ENCODE measurements around the gene TSPAN18. TPM values are rescaled to one million over a fixed set of nuclear protein-coding genes. Genes with fewer than 3 reads are reported as not detected.

Gene TSPAN18
- total and polyA plus RNA-seq, 10 of the 15 experiments (the other 5 are each of a cell fraction or from before 2014, with no cell fraction given) = 0.02 to 0.77 (median 0.13) TPM; not detected in 1

- FAIRE-seq (no peak), DNase-seq (ENCODE audit: low read depth, low spot score) (no peak), ATAC-seq (no peak)
- ChIA-PET RAD21 (ENCODE audit: unreplicated experiment) (no interaction called here), CTCF (interaction anchor here (0.8 kb wide), 2 partner anchors 44 to 124 kb away, joined by 3 read pairs; no protein-coding TSS in a partner anchor), SMC1A (ENCODE audit: uncharacterized antibody, unreplicated experiment) (no interaction called here), POLR2A (no interaction called here)
- H3K27me3 ChIP-seq (replicated peaks in 1 of 2; ENCODE audit: control insufficient read depth in 2 of 2, insufficient read depth in 2 of 2, low read length in 1 of 2) = no peaks in the 10 kb centered on the region
- no peak overlapping the region for H2AFZ ChIP-seq (ENCODE audit: control insufficient read depth, low read depth, low read length)
- no peaks in the 10 kb centered on the region for H3K79me2 ChIP-seq (ENCODE audit: control insufficient read depth, insufficient read depth, low read length)
- H3K36me3 ChIP-seq (ENCODE audit: control insufficient read depth in 2 of 2, insufficient read depth in 2 of 2, low read length in 1 of 2) = no peaks in the 10 kb centered on the region
- H3K4me3 ChIP-seq = no peak overlapping the region
- TF ChIP-seq ESRRA (IDR thresholded peaks at IDR 0.05; ENCODE audit: low read length) (no peak), IRF5 (IDR thresholded peaks at IDR 0.05; ENCODE audit: borderline replicate concordance) (no peak), ELK1 (IDR thresholded peaks at IDR 0.05; ENCODE audit: low read depth, low read length) (no peak), CBFB (IDR thresholded peaks at IDR 0.05; ENCODE audit: low read depth) (no peak), CBX3 (IDR thresholded peaks at IDR 0.05; ENCODE audit: borderline replicate concordance, low read depth) (no peak), PRDM15 (CRISPR knock-in tag; IDR thresholded peaks at IDR 0.05) (no peak)
- H4K20me1 ChIP-seq (ENCODE audit: control insufficient read depth, insufficient read depth) = no peaks in the 10 kb centered on the region; the same call in 1 of the 2 replicates
- no peaks in the 10 kb centered on the region for H3K9me3 ChIP-seq (replicated peaks; ENCODE audit: control insufficient read depth, insufficient read depth, low read length)
- 9% methylated on average over 15 of the region's 15 CpGs for WGBS (ENCODE audit: insufficient coverage, insufficient replicate concordance, low lambda C conversion rate, missing lambda C conversion rate)
- no peak overlapping the region for H3K9ac ChIP-seq (ENCODE audit: control insufficient read depth, insufficient read depth, low read length)
- no peaks in the 10 kb centered on the region; the same call in 1 of the 2 replicates for H3K4me1 ChIP-seq (ENCODE audit: control insufficient read depth, insufficient read depth, low read length)
- H3K4me2 ChIP-seq (ENCODE audit: control insufficient read depth, insufficient read depth) = no peak overlapping the region
- in situ Hi-C loops (cut with MboI) = no loop called here
- no TSS peak for BruUV-seq (replicated peaks)
- intact Hi-C loops (cut with micrococcal nuclease; ENCODE audit: unreplicated experiment) = no loop called here
- H3K27ac ChIP-seq (ENCODE audit: control insufficient read depth, insufficient read depth) = no peak overlapping the region
Observed at GRCh38 chr11:44980533-44981427, 254.0 kb downstream of the TSPAN18 start.

Other genes with a start within 250 kb of the TSPAN18 start
- gene CD82, start 161.3 kb upstream of the TSPAN18 start, total RNA-seq (2014; rRNA removed) = 60.0 and 69.4 TPM in 2 replicates
- gene CD82, start 161.3 kb upstream of the TSPAN18 start, total RNA-seq (2014; rRNA removed; fragmentation: Illumina TruSeq; extraction: Trizol) = 65.0 and 66.4 TPM in 2 replicates
- 166 and 178 TPM in 2 replicates for gene CD82, start 161.3 kb upstream of the TSPAN18 start, total RNA-seq (2021)
- gene CD82, start 161.3 kb upstream of the TSPAN18 start, polyA plus RNA-seq (2011; rRNA removed) = 94.5 and 176 TPM in 2 replicates
- gene CD82, start 161.3 kb upstream of the TSPAN18 start, polyA plus RNA-seq (2014; fragmentation: Illumina TruSeq; extraction: Trizol) = 17.8 and 51.8 TPM in 2 replicates
- 1 to 10 TPM; 5.2 to 8.2 TPM for gene CD82, start 161.3 kb upstream of the TSPAN18 start, polyA plus RNA-seq (2014; fragmentation: Nextera tagmentation; extraction: Ambion mirVana)
- 97.7 and 100 TPM in 2 replicates for gene CD82, start 161.3 kb upstream of the TSPAN18 start, polyA plus RNA-seq (2014; rRNA removed)
- 100 to 1,000 TPM; 159 to 180 TPM for gene CD82, start 161.3 kb upstream of the TSPAN18 start, polyA plus RNA-seq (2016; fragmentation: Nextera tagmentation; extraction: Ambion mirVana)
- gene TP53I11, start 223.9 kb downstream of the TSPAN18 start, total RNA-seq (2014; rRNA removed) = 0.17 TPM in 1 of 2 replicates, not detected in the other
- gene TP53I11, start 223.9 kb downstream of the TSPAN18 start, total RNA-seq (2014; rRNA removed; fragmentation: Illumina TruSeq; extraction: Trizol) = not detected in 2 replicates
- 0.21 and 0.23 TPM in 2 replicates for gene TP53I11, start 223.9 kb downstream of the TSPAN18 start, total RNA-seq (2021)
- gene TP53I11, start 223.9 kb downstream of the TSPAN18 start, polyA plus RNA-seq (2011; rRNA removed) = 0.10 and 0.27 TPM in 2 replicates
- 0.03 TPM in 1 of 2 replicates, not detected in the other for gene TP53I11, start 223.9 kb downstream of the TSPAN18 start, polyA plus RNA-seq (2014; fragmentation: Illumina TruSeq; extraction: Trizol)
- gene TP53I11, start 223.9 kb downstream of the TSPAN18 start, polyA plus RNA-seq (2014; fragmentation: Nextera tagmentation; extraction: Ambion mirVana) = not detected
- gene TP53I11, start 223.9 kb downstream of the TSPAN18 start, polyA plus RNA-seq (2014; rRNA removed) = 0.08 and 0.24 TPM in 2 replicates
- under 1 TPM; 0.15 to 0.28 TPM for gene TP53I11, start 223.9 kb downstream of the TSPAN18 start, polyA plus RNA-seq (2016; fragmentation: Nextera tagmentation; extraction: Ambion mirVana)